ENCODE data around the gene INPP5J.

DNA sequence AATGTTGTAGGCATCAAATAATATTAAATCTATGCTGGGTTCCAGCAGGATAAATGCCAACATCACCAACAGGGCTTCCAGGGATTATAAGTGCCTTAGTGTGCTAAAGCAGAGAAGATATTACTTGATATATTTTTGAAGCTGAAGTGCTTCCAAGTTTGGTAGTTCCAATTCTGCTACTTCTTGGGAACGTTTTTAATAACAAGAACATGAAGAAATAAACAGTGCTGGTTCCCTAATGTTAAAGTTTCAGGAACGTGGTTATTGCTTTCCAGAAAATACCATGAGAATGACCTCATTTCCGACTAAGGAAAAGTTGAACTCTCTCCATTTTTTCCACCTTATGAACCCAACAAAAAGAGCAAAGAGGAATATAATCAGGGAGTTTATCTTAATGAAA lies 32.7 kb downstream of the INPP5J start:
- no peak for TF ChIP-seq TAF1 (IDR thresholded peaks at IDR 0.05; ENCODE audit: borderline replicate concordance, low read depth, low read length)
- no peak for TF ChIP-seq POLR2A (IDR thresholded peaks at IDR 0.05; ENCODE audit: low read depth, low read length)
- TF ChIP-seq POLR2AphosphoS5 (IDR thresholded peaks at IDR 0.05; ENCODE audit: low read depth, low read length) = no peak
